EL (cell line): ENCODE measurements around the gene EPHA4.

Experiments
- DNase-seq: peaks from one replicate; pipeline ENCODE4 v3.0.0-alpha.2; 2016

EPHA4 gene

DNA sequence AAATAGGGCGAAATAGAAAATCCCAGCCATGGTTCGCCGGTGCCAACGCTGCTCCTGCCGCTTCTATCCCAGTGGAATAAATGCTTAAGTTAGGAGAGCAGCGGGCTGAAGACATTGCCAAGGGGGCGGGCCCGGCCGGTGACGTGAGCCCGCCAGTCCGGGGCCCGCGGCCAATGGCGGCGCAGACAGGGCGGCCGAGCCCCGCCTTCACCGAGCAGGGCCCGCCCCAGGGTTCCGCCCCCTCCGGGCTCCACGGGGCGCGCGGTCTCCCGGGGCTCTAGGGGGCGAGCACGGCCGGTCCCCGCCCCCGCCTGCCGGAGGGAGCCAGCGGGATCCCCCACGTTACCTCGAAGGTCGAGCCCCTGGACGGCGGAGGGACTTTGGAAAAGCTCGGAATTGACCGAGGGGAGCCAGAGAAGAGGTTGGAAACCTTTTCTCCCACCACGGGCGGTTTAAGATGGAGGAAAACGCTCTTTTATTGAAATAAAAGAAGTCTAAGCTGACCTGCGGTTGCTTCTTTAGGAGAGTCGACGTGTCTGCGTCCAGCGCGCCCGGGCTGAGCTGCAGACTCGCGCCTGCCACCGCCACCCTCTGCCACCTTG lies at the start of gene EPHA4:
EPHA4 (minus strand) TSS at position 86 of the 602 bp plus-strand sequence; CDS start at position 30, 56 bp downstream.
- DNase-seq, result peak; percentile 90

DNA sequence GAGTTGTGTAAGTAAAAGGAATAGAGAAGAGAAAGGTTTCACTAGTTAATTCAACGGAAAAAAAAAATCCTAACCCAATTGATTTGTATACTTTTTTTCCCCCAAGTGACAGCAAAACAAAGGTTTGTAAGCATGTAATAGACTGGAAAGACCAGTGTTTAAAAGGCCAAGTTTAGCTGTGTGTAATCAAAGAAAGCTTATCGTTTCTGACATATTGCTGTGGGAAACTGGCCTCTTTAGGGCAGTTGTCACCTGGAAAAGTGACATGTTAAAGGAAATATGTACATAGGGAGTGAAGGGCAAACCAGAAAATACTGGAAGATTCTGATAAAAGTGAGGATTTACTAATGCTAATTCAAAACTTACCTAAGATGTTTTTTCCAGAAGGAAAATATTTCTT lies 45.9 kb upstream of the EPHA4 start:
- DNase-seq, result no peak

DNA sequence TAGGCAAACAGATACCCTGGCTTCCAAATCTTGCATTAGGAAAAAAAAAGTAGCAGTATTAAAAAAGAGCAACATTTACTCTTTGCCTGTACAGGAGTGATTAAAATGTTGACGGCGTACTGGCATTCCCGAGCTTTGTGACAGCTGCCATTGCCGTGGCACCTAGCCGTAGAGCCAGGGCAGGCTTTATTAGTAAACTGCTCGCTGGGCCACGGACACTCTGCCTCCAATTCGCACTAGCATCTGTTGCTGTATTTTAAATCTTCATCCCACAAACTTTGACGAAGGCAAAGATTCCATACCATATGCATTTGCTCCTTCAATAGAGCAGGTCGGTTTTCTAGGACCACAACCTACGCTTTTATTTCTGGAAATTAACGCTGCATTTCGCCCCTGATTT lies 44.5 kb upstream of the EPHA4 start:
- no peak for DNase-seq

DNA sequence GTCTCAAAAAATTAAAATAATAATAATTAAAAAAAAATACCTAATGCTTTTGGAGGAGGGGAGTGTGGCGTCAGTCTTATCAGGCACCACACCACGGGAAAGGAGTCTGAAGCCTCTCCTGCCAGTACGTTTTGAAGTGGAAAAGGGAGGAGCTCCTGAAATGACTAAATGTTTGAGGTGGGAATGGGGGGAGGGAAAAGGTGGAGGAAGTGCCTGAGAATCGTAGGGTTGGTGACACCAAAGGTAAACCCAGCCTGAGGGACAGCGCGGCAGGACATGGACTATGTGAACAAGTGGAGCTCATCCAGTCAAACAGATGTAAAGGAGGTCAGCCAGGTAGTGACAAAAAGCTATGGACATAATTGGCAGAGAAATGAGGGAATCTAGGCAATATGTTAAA lies 42.2 kb upstream of the EPHA4 start:
- DNase-seq, result no peak

DNA sequence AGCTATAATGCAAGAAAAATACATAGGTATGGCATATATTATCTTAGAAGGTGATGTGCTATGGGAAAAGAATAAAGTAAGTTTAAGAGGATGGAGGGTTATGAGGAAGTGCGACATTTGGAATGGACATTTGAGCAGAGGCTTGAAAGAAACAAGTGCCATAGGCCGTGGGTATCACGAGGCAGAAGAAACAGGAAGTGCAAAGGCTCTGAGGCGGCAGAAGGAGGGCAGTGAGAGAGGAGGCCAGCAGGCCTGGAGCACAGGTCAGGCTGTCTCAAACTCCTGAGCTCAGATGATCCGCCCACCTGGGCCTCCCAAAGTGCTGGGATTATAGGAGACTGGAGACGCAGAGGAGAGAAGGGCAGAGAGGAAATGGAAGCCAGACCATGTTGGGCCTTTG lies 40.7 kb upstream of the EPHA4 start:
- no peak for DNase-seq

DNA sequence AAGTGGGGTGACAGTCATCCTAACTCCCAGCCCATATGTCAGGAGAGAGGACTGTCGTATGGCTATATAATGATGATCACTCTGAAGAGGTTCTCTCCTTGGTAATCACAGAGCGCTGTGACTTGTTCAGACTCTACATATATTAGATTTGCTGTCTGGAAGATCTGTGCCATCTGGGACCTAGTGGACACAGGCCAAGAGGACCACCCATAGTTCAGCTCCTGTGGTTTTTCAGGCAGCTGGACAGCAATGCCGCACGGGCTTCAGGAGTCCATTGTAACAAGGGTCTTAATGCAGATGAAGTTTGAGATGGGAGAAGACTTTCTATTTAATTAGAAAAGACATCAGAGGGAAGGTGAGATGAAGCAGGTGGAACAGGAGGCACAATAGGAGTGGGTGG lies 40.1 kb upstream of the EPHA4 start:
- DNase-seq, result no peak

DNA sequence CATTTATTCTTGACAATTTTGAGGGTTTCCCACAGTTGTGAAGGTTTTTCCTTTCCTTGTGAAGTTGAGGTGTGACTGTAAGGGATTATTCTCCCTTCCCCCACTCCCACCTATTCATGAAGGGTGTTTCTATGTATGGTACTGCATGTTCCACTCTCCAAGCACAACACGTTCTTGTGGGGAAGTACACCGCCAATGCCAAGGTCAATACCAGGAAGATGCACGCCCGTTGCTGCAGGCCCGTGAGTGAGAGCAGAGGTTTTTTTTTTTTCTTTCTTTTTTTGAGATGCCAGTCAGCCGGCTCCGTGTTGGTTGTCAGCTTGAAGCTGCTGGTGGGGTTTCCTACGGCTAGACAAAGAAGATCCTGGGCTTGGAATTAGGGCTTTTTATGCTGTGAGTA lies 38.6 kb upstream of the EPHA4 start:
- DNase-seq, result no peak

DNA sequence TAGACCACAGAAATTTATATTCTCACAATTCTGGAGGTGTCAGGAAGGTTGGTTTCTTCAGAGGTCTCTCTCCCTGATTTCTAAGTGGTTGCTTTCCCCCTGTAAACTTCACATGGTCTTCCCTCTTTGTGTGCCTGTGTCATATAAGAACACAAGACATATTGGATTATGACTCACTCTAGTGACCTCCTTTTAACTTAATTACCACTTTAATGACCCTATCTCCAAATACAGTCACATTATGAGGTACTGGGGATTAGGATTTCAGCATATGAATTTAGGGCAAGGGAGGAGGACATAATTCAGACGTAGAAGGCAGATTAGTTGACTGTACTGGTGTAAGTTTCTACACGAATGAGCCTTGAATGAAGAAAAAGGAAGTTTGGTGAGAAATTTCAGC lies 38.2 kb upstream of the EPHA4 start:
- no peak for DNase-seq

DNA sequence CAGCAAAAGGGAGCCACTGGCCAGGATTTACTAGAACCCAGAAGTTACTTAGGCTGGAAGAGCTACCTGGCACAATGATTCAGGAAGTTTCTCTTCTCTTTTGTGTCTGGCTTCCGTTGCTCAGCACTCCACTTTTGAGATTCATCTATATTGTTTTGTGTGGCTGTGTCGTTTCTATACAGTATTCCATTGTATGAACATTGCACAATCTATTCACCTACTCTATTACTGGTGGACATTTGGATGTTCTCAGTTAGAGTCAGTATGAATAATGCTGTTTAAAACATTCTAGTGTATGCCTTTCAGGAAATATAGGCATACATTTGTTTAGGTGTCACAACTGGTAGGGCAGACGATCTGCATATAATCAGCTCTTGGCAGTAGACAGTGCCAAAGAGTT lies 36.3 kb upstream of the EPHA4 start:
- DNase-seq, result no peak

DNA sequence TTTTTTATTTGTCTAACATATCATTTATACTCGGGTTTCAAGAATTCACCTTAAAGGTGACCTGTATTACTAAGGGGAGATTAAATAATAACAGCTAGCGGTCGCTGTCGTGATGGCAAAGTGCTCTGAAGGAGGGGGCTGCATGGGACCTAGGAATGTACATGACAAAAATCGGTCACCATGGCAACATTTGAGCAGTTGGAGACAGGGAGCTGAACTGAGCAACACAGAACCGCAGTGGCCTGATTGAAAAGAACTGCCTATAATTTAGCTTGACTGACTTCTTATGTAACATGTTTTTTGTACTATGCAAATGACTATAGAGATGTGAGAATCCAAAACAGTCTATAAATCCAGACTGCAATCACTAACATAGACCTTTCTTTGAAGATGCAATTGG lies 34.3 kb upstream of the EPHA4 start:
- DNase-seq, result no peak

DNA sequence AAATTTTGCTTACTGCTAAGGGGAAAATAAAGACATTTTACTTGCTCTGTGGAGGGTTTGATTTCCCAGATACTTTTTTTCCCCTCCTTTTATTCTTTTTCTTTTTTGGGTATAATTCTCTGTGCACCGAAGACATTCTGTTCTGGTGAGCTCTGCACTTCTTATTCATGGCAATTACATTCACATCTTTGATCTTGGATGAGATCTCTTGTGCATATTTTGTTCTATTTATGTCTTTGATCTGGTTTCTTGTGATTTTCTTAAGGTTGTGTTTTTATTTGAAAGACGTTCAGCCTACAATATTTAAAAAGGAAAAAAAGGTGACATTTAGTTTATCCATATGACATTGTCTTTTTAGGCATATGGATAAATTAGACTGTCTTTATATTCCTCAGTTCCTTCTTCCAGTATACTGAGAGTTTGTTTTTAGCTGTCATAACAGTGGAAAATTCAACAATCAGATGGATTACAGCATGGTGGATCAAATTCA lies 33.7 kb upstream of the EPHA4 start:
- DNase-seq, result no peak

DNA sequence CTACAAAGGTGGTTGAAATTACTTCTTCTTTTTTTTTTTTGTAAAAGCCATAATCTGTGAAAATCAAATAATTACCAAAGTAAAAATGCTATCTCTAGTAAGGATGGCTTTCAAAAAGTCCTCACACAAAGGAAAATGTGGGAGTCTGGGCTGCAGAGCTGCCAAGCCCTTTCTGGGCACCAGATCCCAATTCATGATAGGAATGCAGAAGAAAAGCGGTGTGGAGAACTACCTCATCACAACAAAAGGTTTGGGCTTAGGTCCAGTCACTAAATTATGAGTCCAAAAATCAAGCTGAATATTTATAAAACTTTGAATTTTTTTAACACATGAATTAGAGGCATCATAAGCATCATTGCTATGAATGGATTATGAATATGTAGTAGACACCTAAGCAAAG lies 30.8 kb upstream of the EPHA4 start:
- DNase-seq, result no peak

DNA sequence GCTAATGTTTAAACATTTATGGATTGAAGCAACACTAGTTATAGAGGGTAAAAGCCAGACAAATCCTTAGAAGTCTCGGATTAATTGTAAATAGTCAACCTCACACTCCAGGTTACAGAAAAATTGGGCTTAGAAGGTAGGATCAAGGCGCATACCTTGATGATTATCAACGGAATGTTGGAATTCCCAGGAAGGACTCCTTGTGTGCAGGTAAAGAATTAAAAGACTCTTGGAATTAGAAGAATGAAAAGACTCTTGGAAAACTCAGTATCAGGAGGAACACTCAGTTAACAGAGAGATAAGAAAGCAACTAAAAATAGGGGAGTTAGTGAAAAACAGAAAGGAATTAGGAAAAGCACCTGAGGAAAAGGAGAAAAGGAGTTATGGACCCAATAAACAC lies 29.3 kb upstream of the EPHA4 start:
- DNase-seq, result no peak

DNA sequence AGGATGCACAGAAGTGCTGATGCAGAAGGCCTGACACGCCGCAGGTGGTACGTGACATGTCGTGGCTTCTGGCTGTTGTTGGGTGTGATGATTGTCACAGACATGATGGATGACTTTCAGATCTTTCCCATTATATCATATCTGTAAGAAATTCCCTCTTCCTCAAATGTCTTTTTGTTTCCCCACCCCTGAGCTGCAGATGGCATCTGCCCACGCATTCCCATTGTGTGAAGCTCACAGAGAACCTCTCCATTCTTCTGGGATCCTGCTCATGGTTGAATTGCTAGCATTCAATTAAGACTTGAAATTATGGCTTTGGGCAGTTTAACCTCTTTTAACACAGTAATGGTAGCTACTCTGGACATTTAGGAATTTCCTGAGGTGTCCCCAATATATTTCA lies 28.3 kb upstream of the EPHA4 start:
- no peak for DNase-seq

DNA sequence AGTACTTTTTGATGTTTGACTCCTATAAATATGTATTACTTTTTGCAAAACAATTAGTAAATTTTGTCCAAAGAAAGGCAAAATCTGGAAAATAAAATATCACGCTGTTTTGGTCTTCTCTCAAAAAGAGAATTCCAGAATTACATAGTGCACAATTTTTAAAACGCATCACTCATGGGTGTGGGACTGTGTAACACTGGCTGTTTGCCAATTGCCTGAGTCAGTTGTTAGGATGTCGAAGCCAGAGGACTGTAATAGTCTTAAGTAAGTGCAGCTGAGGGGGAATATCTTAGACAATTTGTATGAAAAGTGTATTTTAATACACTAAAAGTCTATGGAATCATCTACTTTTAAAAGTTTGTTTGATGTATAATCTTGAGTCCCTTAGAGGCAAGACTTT lies 24.1 kb upstream of the EPHA4 start:
- DNase-seq, result peak; percentile 76

DNA sequence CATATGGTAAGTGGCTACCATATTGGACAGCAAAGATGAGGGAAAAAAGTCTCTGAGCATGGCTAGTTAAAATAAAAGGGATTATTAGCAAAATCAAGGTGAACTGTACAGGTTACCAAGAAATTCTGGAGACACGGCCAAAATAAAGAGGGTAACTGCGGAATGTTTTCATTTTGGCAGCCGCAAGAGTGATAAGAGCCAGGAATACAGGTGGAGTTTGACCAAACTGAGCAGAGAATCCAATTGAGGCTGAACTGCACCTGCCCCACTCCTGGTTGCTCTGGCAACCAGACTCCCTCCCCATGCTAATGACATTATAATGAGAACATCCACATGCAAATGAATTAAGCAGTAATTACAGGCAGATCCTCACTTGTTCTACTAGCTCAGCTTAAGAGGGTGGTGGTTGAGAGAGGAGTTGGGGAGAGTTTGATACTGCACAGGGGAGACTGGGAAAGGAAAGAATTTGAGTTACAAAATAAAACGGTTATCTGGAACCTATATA lies 18.8 kb upstream of the EPHA4 start:
- DNase-seq, result no peak

DNA sequence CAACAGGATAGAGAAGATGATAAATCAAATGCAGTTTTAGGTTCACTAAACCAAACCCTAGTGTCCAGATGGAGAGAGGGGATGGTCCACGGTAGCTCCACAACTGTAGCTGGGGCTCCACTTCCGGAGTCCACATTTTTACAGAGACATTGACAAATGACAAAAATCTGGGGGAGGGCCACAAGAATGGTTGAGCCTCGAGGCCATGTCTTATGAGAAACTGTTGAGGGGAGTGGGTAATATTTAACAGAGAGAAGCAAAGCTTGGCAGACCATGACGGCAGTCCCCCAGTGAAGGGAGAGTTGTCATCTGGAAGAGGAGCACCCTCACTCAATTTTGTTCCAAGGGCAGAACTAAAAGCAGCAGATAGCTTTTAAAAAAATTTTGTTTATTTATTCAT lies 17.6 kb upstream of the EPHA4 start:
- no peak for DNase-seq

DNA sequence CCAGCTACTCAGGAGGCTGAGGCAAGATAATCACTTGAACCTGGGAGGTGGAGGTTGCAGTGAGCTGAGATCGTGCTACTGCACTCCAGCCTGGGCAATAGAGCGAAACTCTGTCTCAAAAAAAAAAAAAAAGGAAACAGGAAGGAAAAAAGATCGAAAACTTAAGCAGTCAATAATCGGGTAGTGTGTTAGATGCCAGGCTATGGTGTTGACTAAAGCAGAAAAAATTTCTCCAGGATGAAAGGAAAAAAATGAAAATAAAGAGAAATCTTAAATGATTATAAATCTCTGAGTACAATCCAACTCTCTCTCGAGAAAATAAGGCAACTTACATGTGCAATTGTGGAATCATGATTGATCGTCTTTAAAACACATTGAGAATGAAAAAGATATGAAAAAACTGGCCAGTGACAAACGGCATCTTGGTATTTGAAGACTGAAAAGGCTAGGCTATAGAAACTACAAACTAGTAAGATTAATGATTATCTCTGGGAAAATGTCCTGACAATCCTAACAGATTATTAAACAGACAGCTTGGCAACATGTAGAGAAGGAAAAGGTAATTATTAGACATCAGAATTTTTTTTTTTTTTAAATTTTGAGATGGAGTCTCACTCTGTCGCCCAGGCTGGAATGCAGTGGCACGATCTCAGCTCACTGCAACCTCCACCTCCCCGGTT lies 16.3 kb upstream of the EPHA4 start:
- DNase-seq, result no peak

DNA sequence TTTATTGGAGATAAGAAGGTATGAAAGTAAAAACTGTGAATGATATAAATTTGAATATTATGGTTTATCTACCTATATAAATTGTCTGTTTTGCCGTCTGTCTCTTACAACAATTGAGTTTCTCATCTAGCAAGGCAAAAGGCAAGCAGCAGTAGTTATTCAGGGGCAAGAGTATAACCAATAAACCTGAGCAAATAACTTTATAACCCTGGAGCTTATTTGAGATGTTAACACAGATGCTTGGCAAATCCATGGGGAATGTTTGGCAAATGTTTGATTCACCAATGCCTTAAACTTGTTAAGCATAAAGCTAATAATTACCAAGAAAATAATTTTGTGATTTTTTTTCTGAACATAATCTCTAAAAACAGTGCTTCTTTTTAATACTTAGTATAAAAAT lies 9.9 kb upstream of the EPHA4 start:
- DNase-seq, result no peak

DNA sequence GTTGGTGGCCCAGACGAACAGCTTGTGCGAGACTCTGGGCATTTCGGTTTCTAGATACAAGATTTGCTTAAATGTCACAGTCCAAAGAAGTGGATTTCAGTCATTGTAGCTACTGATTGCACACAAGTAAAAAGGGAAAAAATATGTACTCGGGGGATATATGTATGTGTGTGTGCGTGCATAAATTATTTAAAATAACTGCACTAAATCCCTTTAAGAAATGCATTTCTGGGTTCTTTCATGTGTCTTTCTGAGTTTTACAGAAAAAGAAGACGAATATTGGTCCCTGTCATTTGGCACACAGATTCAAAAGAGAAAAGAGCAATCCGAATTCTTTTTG lies 2.1 kb upstream of the EPHA4 start:
- no peak for DNase-seq

DNA sequence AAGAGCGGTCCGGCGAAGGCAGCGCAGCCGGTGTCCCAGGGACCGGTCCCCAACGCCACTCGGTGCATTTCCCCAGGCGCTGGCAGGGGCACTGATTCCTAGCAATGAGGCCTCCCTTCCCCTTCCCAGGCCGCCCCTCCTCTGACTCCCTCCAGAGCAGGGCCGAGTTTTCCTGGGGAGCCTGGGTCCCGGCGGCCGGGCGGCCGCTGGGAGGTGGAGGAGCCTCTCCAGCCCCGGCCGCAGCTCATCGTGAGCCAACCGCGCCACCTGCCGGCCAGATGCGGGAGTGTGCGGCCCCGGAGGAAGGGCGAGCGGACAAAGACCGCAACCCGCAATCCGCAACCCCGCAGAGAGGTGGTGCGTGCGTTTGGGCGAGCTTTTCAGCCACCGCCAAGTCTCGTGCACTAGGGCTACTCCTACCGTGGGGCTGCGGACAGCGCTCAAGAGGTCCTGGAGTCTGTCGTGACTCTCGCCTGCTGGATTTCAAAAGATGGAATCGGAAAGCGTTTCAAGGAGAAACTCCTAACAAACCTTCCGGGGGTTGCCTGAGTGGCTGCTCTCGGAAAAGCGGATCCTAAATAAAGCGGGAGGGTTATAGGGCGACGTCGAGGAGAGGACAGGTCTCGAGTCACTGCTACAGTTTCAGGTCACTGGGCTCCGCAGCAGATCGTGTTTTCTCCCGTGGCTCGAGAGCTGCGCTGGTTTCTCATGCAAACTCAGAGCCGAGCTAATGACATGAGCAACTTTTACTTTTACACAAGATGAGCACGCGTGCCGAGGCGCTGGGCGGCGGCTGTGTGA lies 1.5 kb upstream of the EPHA4 start:
- peak; percentile 85 for DNase-seq

DNA sequence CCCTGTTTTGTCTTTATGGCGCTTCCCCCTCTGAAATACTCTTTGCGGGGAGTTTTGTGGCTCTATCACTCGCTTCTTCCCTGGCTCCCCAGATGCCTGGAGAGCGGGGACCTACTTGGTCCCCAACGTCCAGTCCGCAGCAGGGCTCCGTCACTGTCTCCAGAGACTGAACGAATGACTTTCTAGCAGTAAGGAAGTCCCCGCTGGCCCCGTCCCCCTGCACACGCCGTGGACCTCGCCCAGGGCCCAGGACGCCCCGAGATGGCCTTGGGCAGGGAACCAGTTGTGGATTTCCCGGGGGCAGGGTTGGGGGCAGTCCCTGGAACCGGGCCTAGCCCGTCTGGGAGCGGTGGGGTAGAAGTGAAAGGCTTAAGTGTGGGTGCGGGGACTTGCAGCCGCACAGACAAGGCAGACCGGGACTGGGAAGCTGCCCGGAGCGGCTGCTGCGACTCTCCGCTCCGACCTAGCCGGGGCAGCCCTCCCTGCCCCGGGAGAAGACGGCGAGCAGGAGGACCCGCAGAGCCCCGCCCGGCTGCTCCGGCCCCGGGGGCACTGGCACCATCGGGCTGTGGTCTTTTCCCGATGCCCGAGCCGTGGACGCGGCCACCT lies 821 bp upstream of the EPHA4 start:
- DNase-seq, result peak; percentile 60

DNA sequence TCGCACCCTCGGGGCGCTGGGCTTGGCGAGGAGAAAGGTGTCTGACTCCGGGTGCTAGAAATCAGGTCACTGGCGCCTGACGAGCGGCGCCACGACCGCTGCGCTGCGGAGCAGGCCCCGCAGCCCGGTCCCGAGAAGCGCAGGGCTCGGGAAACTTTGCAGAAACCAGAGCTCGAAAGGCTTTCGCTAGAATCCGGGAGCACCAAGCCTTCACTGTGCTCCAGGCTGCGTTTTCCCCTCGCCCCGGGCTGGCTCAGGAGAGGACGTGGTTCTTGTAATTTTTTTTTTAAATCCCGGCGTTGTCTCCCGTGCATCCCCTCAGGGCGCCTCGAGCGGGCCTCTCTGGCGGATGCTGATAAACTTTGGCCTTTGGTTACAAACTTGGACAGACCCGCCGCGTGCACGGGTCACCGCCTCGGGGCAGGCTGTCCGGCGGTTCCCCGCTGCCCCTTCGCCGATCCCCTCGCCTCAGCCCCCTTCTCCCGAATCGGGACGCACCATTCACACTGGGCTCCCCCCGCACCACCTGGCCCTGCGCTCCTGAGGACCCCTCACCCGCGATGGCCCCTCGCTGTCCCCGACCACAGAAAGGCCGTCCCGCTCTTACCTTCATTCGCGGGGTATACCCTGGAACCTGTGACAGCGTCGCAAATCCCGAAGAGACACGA lies 419 bp downstream of the EPHA4 start:
- DNase-seq, result peak; percentile 50
